Activated T-cell treated with anti-CD3 and anti-CD28 coated beads, Interleukin-2, amount 50 U/mL, for 48 hours (primary cell): ENCODE results near the gene LAPTM4A.
"Not testable (repeated sequence)": the region's sequence is repeated elsewhere in the genome, so short reads cannot be mapped to it uniquely, and the experiment has no call there.

Source experiments
- DNase-seq, 2 experiments: peaks; one replicate each; pipeline ENCODE4 v3.0.0-alpha.2; 2020

LAPTM4A gene

GRCh38 chr2:20074901-20075300 lies 23.5 kb upstream of the LAPTM4A start:
- no peak for DNase-seq

GRCh38 chr2:20074046-20074648 lies 22.7 kb upstream of the LAPTM4A start:
- DNase-seq = not testable (repeated sequence)

GRCh38 chr2:20073460-20073859 lies 22.0 kb upstream of the LAPTM4A start:
- no peak for DNase-seq

GRCh38 chr2:20072436-20073158 lies 21.2 kb upstream of the LAPTM4A start:
- no peak for DNase-seq

- DNase-seq = no peak
Observed at GRCh38 chr2:20071397-20072383, 20.3 kb upstream of the LAPTM4A start.

- no peak for DNase-seq
Observed at GRCh38 chr2:20069756-20070155, 18.3 kb upstream of the LAPTM4A start.

- no peak for DNase-seq
Observed at GRCh38 chr2:20067992-20068584, 16.7 kb upstream of the LAPTM4A start.

GRCh38 chr2:20065885-20066602 lies 14.6 kb upstream of the LAPTM4A start:
- DNase-seq = peak; percentile 22 to 34

GRCh38 chr2:20064841-20065240 lies 13.4 kb upstream of the LAPTM4A start:
- DNase-seq = no peak

- no peak for DNase-seq
Observed at GRCh38 chr2:20064421-20064820, 13.0 kb upstream of the LAPTM4A start.

- no peak for DNase-seq
Observed at GRCh38 chr2:20062615-20063545, 11.5 kb upstream of the LAPTM4A start.

- no peak for DNase-seq
Observed at GRCh38 chr2:20061940-20062339, 10.5 kb upstream of the LAPTM4A start.

- DNase-seq = no peak
Observed at GRCh38 chr2:20061476-20061875, 10.0 kb upstream of the LAPTM4A start.

GRCh38 chr2:20060106-20060505 lies 8.7 kb upstream of the LAPTM4A start:
- no peak for DNase-seq

- no peak for DNase-seq
Observed at GRCh38 chr2:20057268-20057667, 5.8 kb upstream of the LAPTM4A start.

- DNase-seq = no peak
Observed at GRCh38 chr2:20054931-20055330, 3.5 kb upstream of the LAPTM4A start.

- no peak for DNase-seq
Observed at GRCh38 chr2:20054119-20054518, 2.7 kb upstream of the LAPTM4A start.

GRCh38 chr2:20052861-20053281 lies 1.4 kb upstream of the LAPTM4A start:
- DNase-seq = no peak

- no peak for DNase-seq
Observed at GRCh38 chr2:20052229-20052851, 912 bp upstream of the LAPTM4A start.

GRCh38 chr2:20050646-20051531 lies 539 bp downstream of the LAPTM4A start:
- peak; percentile 43 to 51 for DNase-seq
